GM21526 (cell line): ENCODE data around the gene SHANK1.
"Not testable (repeated sequence)": the region's sequence is repeated elsewhere in the genome, so short reads cannot be mapped to it uniquely, and the experiment has no call there.

ENCODE experiments used
- ATAC-seq: cut with Tn5 transposase; IDR thresholded peaks from one replicate; pipeline ENCODE4 v1.9.1; 2021; ENCODE audit warnings: moderate library complexity; ENCODE audit not compliant: unreplicated experiment, low FRiP score

SHANK1 gene

DNA sequence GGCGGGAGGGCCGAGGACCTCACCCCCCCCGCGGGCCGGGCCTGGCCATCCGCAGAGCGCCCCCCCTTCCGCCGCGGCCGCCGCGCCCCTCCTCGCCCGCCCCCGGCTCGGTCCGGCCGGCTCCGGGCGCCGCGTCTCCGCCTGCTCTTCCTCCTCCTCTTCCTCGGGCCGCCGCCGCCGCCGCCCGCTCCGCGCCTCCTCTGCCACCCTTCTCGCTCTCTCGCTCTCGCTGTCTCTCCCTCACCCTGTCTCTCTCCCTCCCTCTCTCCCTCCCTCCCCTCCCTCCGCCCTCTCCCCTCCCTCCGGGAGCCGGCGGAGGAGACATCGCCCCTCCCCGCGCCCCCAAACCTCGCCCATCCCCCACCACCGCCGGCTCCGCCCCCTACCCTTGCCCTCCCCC is at the start of gene SHANK1:
Gene SHANK1 (minus strand): TSS at position 237 of the 400 bp plus-strand sequence. CDS start 2,883 bp downstream, outside the sequence.
- no peak for ATAC-seq

DNA sequence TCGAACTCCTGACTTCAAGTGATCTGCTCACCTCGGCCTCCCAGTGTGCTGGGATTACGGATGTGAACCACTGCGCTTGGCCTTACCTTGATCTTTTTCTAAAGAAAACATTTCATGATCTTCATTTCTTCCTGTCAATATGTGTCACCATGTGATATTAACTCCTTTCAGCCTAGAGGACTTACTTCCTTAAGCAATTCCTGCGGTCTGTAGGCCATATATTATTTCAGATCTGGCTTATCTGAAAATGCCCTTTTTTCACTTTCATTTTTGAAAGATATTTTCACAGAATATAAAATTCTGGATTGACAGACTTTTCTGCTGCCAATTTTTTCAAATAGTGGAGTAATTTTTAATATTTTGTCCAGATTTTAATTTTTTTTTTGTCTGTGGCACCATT is 48.7 kb upstream of the SHANK1 start:
- ATAC-seq: no peak

GRCh38 chr19:50767263-50767662 is 47.7 kb upstream of the SHANK1 start:
- not testable (repeated sequence) for ATAC-seq

DNA sequence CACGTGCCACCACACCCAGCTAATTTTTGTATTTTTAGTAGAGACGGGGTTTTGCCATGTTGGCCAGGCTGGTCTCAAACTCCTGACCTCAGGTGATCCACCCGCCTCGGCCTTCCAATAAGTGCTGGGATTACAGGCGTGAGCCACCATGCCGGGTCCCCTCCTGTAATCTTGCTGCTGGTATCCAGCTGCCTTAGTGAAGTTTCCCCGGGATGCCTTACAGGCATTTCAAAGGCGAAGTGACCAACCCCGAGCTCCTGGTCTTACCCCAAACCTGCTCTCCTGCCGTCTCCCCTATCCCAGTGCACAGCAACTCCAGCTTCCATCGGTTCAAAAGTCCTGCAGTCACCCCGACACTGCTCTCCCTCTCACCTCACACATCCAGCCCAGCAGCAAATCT is 47.1 kb upstream of the SHANK1 start:
- ATAC-seq: not testable (repeated sequence)

- no peak for ATAC-seq
Observed at GRCh38 chr19:50764409-50764808, 44.8 kb upstream of the SHANK1 start.

DNA sequence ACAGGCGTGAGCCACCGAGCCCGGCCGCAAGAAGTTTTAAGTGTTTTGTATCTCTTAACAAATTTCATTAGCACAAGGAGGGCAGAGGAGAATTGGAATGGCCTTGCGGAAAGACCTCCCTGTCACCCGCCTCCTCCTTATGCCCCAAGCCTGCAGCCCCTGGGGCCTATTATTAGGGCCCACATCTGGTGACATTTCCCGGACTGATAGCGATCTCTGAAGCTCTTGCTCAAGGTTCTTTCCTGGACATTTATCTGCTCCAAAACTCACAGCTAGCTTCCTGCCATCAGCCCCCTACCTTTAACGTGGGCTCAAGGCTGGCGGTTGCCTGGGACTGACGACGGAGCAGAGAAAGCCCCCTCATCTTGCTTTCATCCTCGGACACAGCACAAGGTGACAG is 43.9 kb upstream of the SHANK1 start:
- ATAC-seq: not testable (repeated sequence)

GRCh38 chr19:50761501-50761900 is 41.9 kb upstream of the SHANK1 start:
- not testable (repeated sequence) for ATAC-seq

GRCh38 chr19:50759886-50760285 is 40.3 kb upstream of the SHANK1 start:
- ATAC-seq: no peak

DNA sequence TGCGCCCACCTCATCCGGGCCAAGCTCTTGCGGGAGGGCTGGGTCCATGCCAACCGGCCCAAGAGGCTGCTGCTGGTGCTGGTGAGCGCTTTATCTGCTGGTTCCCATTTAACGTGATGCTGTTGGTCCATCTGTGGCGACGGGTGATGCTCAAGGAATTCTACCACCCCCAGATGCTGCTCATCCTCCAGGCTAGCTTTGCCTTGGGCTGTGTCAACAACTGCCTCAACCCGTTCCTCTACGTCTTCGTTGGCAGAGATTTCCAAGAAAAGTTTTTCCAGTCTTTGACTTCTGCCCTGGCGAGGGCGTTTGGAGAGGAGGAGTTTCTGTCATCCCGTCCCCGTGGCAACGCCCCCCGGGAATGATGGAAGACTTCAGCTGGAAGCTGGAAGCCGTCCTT is 39.5 kb upstream of the SHANK1 start:
- ATAC-seq: not testable (repeated sequence)

GRCh38 chr19:50757624-50758023 is 38.0 kb upstream of the SHANK1 start:
- not testable (repeated sequence) for ATAC-seq

GRCh38 chr19:50756244-50756643 is 36.6 kb upstream of the SHANK1 start:
- ATAC-seq: not testable (repeated sequence)

GRCh38 chr19:50753879-50754278 is 34.3 kb upstream of the SHANK1 start:
- no peak for ATAC-seq

- ATAC-seq: no peak
Observed at GRCh38 chr19:50750010-50750409, 30.4 kb upstream of the SHANK1 start.

DNA sequence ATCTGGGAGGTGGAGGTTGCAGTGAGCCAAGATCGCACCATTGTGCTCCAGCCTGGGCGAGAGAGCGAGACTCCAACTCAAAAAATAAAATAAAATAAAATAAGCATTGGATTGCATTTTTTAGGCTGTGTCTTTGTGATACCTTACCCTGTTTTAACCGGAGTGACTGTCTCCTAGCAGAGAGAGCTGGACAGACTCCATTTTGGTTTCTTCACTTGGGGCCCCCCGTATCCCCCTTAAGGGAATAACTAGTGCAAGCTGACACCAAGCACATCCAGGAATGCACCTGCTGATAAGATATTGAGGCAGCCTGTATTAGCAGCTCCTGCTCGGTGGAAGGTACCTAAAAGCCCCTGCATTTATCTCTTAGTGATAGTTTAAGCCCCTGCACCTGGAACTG is 29.9 kb upstream of the SHANK1 start:
- ATAC-seq: no peak

DNA sequence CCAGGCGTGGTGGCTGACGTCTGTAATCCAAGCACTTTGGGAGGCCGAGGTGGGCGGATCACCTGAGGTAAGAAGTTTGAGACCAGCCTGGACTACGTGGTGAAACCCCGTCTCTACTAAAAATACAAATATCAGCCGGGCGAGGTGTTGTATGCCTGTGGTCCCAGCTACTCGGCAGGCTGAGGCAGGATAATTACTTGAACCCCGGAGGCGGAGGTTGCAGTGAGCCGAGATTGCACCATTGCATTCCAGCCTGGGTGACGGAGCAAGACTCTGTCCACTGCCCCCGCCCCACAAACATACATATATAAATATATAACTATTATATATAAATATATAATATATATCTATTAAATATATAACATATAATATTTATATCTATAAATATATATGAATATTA is 27.5 kb upstream of the SHANK1 start:
- ATAC-seq: not testable (repeated sequence)

- no peak for ATAC-seq
Observed at GRCh38 chr19:50745221-50745620, 25.6 kb upstream of the SHANK1 start.

GRCh38 chr19:50743537-50743936 is 23.9 kb upstream of the SHANK1 start:
- ATAC-seq: no peak

- no peak for ATAC-seq
Observed at GRCh38 chr19:50741179-50741933, 21.8 kb upstream of the SHANK1 start.

- ATAC-seq: no peak
Observed at GRCh38 chr19:50739914-50740426, 20.4 kb upstream of the SHANK1 start.

DNA sequence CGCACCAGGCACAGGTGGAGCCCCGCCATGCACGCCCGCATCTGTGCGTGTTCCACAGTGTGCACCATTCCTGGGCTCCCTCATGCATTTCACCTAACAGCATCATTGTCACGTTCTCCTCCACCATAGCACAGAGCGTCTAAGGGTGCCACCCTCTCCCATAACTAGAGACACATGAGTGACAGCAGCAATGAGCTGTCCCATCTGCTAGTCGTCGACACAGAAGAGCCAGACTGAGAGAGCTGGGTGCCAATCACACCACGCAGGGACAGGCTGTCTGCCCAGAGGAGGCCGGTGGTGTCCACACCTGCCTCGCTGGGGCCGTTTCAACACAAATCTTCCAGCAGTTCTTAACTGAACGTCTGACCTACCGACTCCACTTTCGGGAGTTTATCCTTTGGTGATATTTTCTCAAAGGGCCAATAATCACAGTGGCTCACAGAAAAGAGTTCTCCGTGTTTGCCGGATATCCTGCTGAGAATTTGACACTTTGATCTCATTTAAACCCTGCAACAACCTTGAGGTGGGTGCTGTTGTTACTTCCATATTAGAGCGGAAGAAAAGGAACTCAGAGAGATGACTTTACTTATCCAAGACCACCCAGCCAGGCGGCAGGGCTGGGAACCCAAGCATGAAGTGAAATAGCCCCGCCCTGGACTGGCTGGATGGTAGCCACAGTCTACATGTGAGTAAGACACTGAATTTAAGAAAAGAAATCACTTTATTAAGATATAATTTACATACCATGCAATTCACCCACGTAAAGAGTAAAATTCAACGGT is 19.7 kb upstream of the SHANK1 start:
- no peak for ATAC-seq

GRCh38 chr19:50736338-50736737 is 16.7 kb upstream of the SHANK1 start:
- ATAC-seq: no peak

GRCh38 chr19:50735869-50736268 is 16.3 kb upstream of the SHANK1 start:
- ATAC-seq: no peak
